Measurements from ENCODE around the gene SYK.

- no peak for TF ChIP-seq CTCF (IDR thresholded peaks at IDR 0.05)
- TF ChIP-seq POLR2AphosphoS5 (IDR thresholded peaks at IDR 0.05; ENCODE audit: low read depth, low read length) = no peak
- TF ChIP-seq REST (IDR thresholded peaks at IDR 0.05; ENCODE audit: insufficient read depth in 1 of 2, low read depth in 2 of 2, low read length in 1 of 2) = no peak
These were observed 27.5 kb upstream of the SYK start for GRCh38 chr9:90774071-90774470.
